Activated gamma-delta T cell treated with Interleukin-2 at 50 U/mL for 16 hours (primary cell): ENCODE data around the gene ABHD16A.
"Not testable (repeated sequence)": the region's sequence is repeated elsewhere in the genome, so short reads cannot be mapped to it uniquely, and the experiment has no call there.

ENCODE experiments used
- DNase-seq: peaks from one replicate; pipeline ENCODE4 v3.0.0-alpha.2; 2020

Gene ABHD16A

GRCh38 chr6:31713991-31714684 is 11.0 kb upstream of the ABHD16A start:
- no peak for DNase-seq

GRCh38 chr6:31713465-31713864 is 10.3 kb upstream of the ABHD16A start:
- no peak for DNase-seq

GRCh38 chr6:31712296-31712695 is 9.2 kb upstream of the ABHD16A start:
- DNase-seq: no peak

- DNase-seq: no peak
Measured at GRCh38 chr6:31711233-31711632, 8.1 kb upstream of the ABHD16A start.

- DNase-seq: no peak
Measured at GRCh38 chr6:31710523-31711219, 7.5 kb upstream of the ABHD16A start.

- not testable (repeated sequence) for DNase-seq
Measured at GRCh38 chr6:31709157-31709556, 6.0 kb upstream of the ABHD16A start.

- no peak for DNase-seq
Measured at GRCh38 chr6:31708224-31708623, 5.1 kb upstream of the ABHD16A start.

- no peak for DNase-seq
Measured at GRCh38 chr6:31707701-31708100, 4.6 kb upstream of the ABHD16A start.

GRCh38 chr6:31706599-31706998 is 3.5 kb upstream of the ABHD16A start, which contains the start of gene LY6G6F:
TSS of gene LY6G6F (plus strand) at chr6:31706866. CDS start at chr6:31706907, 41 bp downstream.
- DNase-seq: no peak

- no peak for DNase-seq
Measured at GRCh38 chr6:31705931-31706330, 2.8 kb upstream of the ABHD16A start.

- DNase-seq: no peak
Measured at GRCh38 chr6:31702405-31702818, 712 bp downstream of the ABHD16A start.

GRCh38 chr6:31701666-31702404 is 1.3 kb downstream of the ABHD16A start:
- no peak for DNase-seq

GRCh38 chr6:31700740-31701401 is 2.3 kb downstream of the ABHD16A start:
- no peak for DNase-seq

GRCh38 chr6:31697555-31697954 is 5.6 kb downstream of the ABHD16A start:
- no peak for DNase-seq

GRCh38 chr6:31693535-31693934 is 9.6 kb downstream of the ABHD16A start:
- DNase-seq: no peak

GRCh38 chr6:31692886-31693285 is 10.2 kb downstream of the ABHD16A start:
- no peak for DNase-seq

- no peak for DNase-seq
Measured at GRCh38 chr6:31692353-31692752, 10.8 kb downstream of the ABHD16A start.

- DNase-seq: no peak
Measured at GRCh38 chr6:31691564-31692108, 11.5 kb downstream of the ABHD16A start.

GRCh38 chr6:31691078-31691463 is 12.1 kb downstream of the ABHD16A start:
- DNase-seq: no peak

GRCh38 chr6:31690231-31691077 is 12.7 kb downstream of the ABHD16A start:
- no peak for DNase-seq

- no peak for DNase-seq
Measured at GRCh38 chr6:31689249-31690110, 13.6 kb downstream of the ABHD16A start.
